Gastrocnemius medialis (tissue), 4 donors: ENCODE data around the gene FAM229A.

Experiments used
- CTCF ChIP-seq, 5 experiments: fragments of 450-650 bp in 3 of 5; fragments of 200-600 bp in 2 of 5; sonication (generic) in 2 of 5; IDR thresholded peaks in 4 of 5; conservative IDR thresholded peaks in 1 of 5; 1 replicate in 4 of 5; 2 replicates in 1 of 5; pipeline ENCODE4 v1.5.1; 2016 to 2019; ENCODE audit warnings: antibody characterized with exemption in 5 of 5, mild to moderate bottlenecking in 3 of 5, moderate library complexity in 3 of 5
- POLR2A ChIP-seq, 2 donors: fragments of 450-650 bp; IDR thresholded peaks; one replicate each; pipeline ENCODE4 v1.6.1; 2017; ENCODE audit warnings: antibody characterized with exemption in 2 of 2, mild to moderate bottlenecking in 2 of 2, moderate library complexity in 2 of 2

GRCh38 chr1:32341186-32341757 is 21.0 kb downstream of the FAM229A start:
- TF ChIP-seq CTCF (IDR thresholded peaks at IDR 0.05 in 4 of 5, conservative IDR thresholded peaks at IDR 0.05 in 1 of 5) = no peak
- TF ChIP-seq POLR2A (IDR thresholded peaks at IDR 0.05) = no peak
